PC-3 (cell line): Measurements from ENCODE around the gene CNTNAP2. TPM values are rescaled to one million over a fixed set of nuclear protein-coding genes. Genes with fewer than 3 reads are reported as not detected.

ENCODE experiments used
- ATAC-seq: fragments of 200-7000 bp; cut with Tn5 transposase; 2 replicates; pipeline ENCODE4 v1.9.1; 2020; ENCODE audit warnings: mild to moderate bottlenecking, moderate library complexity
- BruUV-seq: library from RNA; stranded (reverse); fragments of 400-500 nt; replicated peaks from 2 replicates; lab custom pipeline; 2021; lab: Mats Ljungman, UMichigan
- CTCF ChIA-PET: fragments of 300-600 bp; sonication (Branson Sonifier 250); formaldehyde crosslinking; loops from one replicate; lab custom pipeline; 2022; ENCODE audit warnings: antibody characterized with exemption; lab: Charles Lee
- POLR2A ChIA-PET: fragments of 300-600 bp; sonication (Branson Sonifier 250); formaldehyde crosslinking; loops from one replicate; lab custom pipeline; 2022; ENCODE audit warnings: antibody characterized with exemption; ENCODE audit not compliant: unreplicated experiment; lab: Charles Lee
- DNase-seq: peaks from one replicate; pipeline ENCODE4 v3.0.0-alpha.2; 2015
- H2AFZ ChIP-seq: fragments of 300-600 bp; sonication (generic); 2 replicates; pipeline ENCODE4 v1.6.0; 2016; ENCODE audit warnings: antibody characterized with exemption, low read length
- H3F3A ChIP-seq: fragments of 300-600 bp; sonication (generic); one replicate; pipeline ENCODE4 v1.6.0; 2017; ENCODE audit warnings: antibody characterized with exemption, low read length, control low read depth, mild to moderate bottlenecking; ENCODE audit not compliant: unreplicated experiment
- H3K27ac ChIP-seq: fragments of 300-600 bp; sonication (generic); 2 replicates; pipeline ENCODE4 v1.5.1; 2016; ENCODE audit warnings: mild to moderate bottlenecking, low read length
- H3K27me3 ChIP-seq: fragments of 300-600 bp; sonication (generic); 2 replicates; pipeline ENCODE4 v1.6.1; 2016; ENCODE audit warnings: low read length, mixed read lengths
- H3K36me3 ChIP-seq: fragments of 300-600 bp; sonication (generic); 2 replicates; pipeline ENCODE4 v1.6.1; 2016; ENCODE audit warnings: low read depth, mixed run types, low read length, mixed read lengths
- H3K4me1 ChIP-seq: fragments of 300-600 bp; sonication (generic); 2 replicates; pipeline ENCODE4 v1.5.1; 2016; ENCODE audit warnings: low read length; ENCODE audit not compliant: insufficient read depth
- H3K4me2 ChIP-seq: fragments of 300-600 bp; sonication (generic); 2 replicates; pipeline ENCODE4 v1.6.0; 2016; ENCODE audit warnings: low read length
- H3K4me3 ChIP-seq: fragments of 300-600 bp; sonication (generic); 2 replicates; pipeline ENCODE4 v1.5.1; 2016; ENCODE audit warnings: mild to moderate bottlenecking, low read length, mixed read lengths
- H3K79me2 ChIP-seq: fragments of 300-600 bp; sonication (generic); 2 replicates; pipeline ENCODE4 v1.6.1; 2017; ENCODE audit warnings: low read length, mixed read lengths
- H3K9ac ChIP-seq: fragments of 300-600 bp; sonication (generic); 2 replicates; pipeline ENCODE4 v1.6.0; 2016; ENCODE audit warnings: mild to moderate bottlenecking, low read length
- H3K9me2 ChIP-seq: fragments of 300-600 bp; sonication (generic); replicated peaks from 2 replicates; pipeline ENCODE4 v1.6.1; 2016; ENCODE audit warnings: mixed run types, low read length, mixed read lengths
- H3K9me3 ChIP-seq: fragments of 300-600 bp; sonication (generic); 2 replicates; pipeline ENCODE4 v1.6.1; 2016; ENCODE audit warnings: low read length, mixed read lengths
- H4K20me1 ChIP-seq: fragments of 300-600 bp; sonication (generic); 2 replicates; pipeline ENCODE4 v1.6.1; 2016; ENCODE audit warnings: low read length, mixed read lengths
- EZH2 ChIP-seq: fragments of 300-600 bp; sonication (generic); IDR thresholded peaks from one replicate; pipeline ENCODE4 v1.6.1; 2017; ENCODE audit warnings: antibody characterized with exemption, mild to moderate bottlenecking, low read length; ENCODE audit not compliant: unreplicated experiment
- EZH2phosphoT487 ChIP-seq: fragments of 300-600 bp; sonication (generic); IDR thresholded peaks from 2 replicates; pipeline ENCODE4 v1.6.1; 2018; ENCODE audit warnings: mild to moderate bottlenecking, antibody characterized with exemption, low read length, borderline replicate concordance
- intact Hi-C: fragments of 100-400 bp; cut with micrococcal nuclease; formaldehyde crosslinking; loops from 2 replicates; pipeline ENCODE4 v1.9.0; 2023
- total RNA-seq: library from RNA; depleted of rRNA; stranded (reverse); fragments of >200 nt; gene quantifications from 2 replicates; pipeline ENCODE4 v1.2.3, GENCODE V29; 2014
- TF ChIP-seq, protein P1 (sequence below): fragments of 300-600 bp; sonication (generic); conservative IDR thresholded peaks from 2 replicates; pipeline ENCODE4 v1.5.1; 2017; ENCODE audit warnings: antibody characterized with exemption, low read depth, mild to moderate bottlenecking, low read length

Gene CNTNAP2
- total RNA-seq, 1 experiment from 2014 or later, result 1.5 TPM

DNA sequence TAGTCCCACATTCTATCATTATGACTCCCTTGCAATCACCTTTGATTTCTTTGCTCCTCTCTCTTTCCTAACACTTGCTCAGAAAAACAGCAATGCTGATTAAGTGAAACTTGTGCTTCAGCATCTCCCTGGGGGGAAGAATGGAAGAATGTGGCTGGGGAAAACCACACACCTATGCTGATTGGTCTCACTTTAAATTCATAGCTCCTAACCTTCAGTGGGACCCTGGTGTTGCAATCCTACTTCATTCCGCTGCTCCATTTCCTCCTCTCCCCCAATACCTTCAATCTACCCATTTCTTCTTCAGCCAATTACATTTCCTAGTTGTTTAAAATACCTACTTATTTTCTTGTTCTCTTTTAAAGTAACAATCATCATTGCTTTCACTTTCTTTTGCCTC, 1307.3 kb downstream of the CNTNAP2 start:
- H3K9ac ChIP-seq, result no peak overlapping the region
- no peaks in the 10 kb centered on the region for H3F3A ChIP-seq
- H3K4me3 ChIP-seq, result no peak overlapping the region
- CTCF ChIA-PET, result no interaction called here
- H3K27me3 ChIP-seq, result no peaks in the 10 kb centered on the region
- no peak overlapping the region for H3K4me2 ChIP-seq
- 0 out of 2 replicates have a peak, but pooled peaks cover 4% of the 10 kb centered on the region for H3K9me3 ChIP-seq
- no peaks in the 10 kb centered on the region for H3K9me2 ChIP-seq
- no peak overlapping the region for H3K27ac ChIP-seq
- POLR2A ChIA-PET, result no interaction called here
- H2AFZ ChIP-seq, result no peak overlapping the region
- intact Hi-C loops, result no loop called here
- no TSS peak for BruUV-seq
- H3K4me1 ChIP-seq, result peaks cover 18% of the 10 kb centered on the region
- H4K20me1 ChIP-seq, result no peaks in the 10 kb centered on the region
- ATAC-seq (no peak), DNase-seq (no peak)
- H3K36me3 ChIP-seq, result no peaks in the 10 kb centered on the region
- H3K79me2 ChIP-seq, result no peaks in the 10 kb centered on the region
- TF ChIP-seq EZH2phosphoT487 (no peak), EZH2 (no peak)
- TF ChIP-seq, protein P1, sequence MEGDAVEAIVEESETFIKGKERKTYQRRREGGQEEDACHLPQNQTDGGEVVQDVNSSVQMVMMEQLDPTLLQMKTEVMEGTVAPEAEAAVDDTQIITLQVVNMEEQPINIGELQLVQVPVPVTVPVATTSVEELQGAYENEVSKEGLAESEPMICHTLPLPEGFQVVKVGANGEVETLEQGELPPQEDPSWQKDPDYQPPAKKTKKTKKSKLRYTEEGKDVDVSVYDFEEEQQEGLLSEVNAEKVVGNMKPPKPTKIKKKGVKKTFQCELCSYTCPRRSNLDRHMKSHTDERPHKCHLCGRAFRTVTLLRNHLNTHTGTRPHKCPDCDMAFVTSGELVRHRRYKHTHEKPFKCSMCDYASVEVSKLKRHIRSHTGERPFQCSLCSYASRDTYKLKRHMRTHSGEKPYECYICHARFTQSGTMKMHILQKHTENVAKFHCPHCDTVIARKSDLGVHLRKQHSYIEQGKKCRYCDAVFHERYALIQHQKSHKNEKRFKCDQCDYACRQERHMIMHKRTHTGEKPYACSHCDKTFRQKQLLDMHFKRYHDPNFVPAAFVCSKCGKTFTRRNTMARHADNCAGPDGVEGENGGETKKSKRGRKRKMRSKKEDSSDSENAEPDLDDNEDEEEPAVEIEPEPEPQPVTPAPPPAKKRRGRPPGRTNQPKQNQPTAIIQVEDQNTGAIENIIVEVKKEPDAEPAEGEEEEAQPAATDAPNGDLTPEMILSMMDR, result no peak

GRCh38 chr7:147428075-147428474, 1311.5 kb downstream of the CNTNAP2 start:
- H4K20me1 ChIP-seq, result no peaks in the 10 kb centered on the region
- intact Hi-C loops, result loop anchor here (5.0 kb wide), 2 partner anchors 84 to 149 kb away; no protein-coding TSS in a partner anchor
- H3K9me2 ChIP-seq, result no peaks in the 10 kb centered on the region
- H3K27me3 ChIP-seq, result no peaks in the 10 kb centered on the region
- no TSS peak for BruUV-seq
- H3K9ac ChIP-seq, result no peak overlapping the region
- POLR2A ChIA-PET, result no interaction called here
- 0 out of 2 replicates have a peak, but pooled peaks cover 4% of the 10 kb centered on the region for H3K9me3 ChIP-seq
- no peak overlapping the region for H3K4me3 ChIP-seq
- peaks cover 18% of the 10 kb centered on the region for H3K4me1 ChIP-seq
- H3K36me3 ChIP-seq, result no peaks in the 10 kb centered on the region
- TF ChIP-seq EZH2, result no peak
- no peak for TF ChIP-seq EZH2phosphoT487
- TF ChIP-seq, protein P1, result no peak
- H3K27ac ChIP-seq, result peak overlapping the region; percentile 12
- ATAC-seq, result peak; percentile 96
- H3F3A ChIP-seq, result no peaks in the 10 kb centered on the region
- peak overlapping the region; percentile 57 for H3K4me2 ChIP-seq
- H3K79me2 ChIP-seq, result no peaks in the 10 kb centered on the region
- no peak overlapping the region for H2AFZ ChIP-seq
- peak; percentile 78 for DNase-seq
- CTCF ChIA-PET, result no interaction called here

- Histone ChIP-seq H3K36me3 (no peaks in the 10 kb centered on the region), H3K9me3 (0 out of 2 replicates have a peak, but pooled peaks cover 4% of the 10 kb centered on the region), H4K20me1 (no peaks in the 10 kb centered on the region), H3K9ac (no peak overlapping the region), H3K4me2 (no peak overlapping the region), H3K4me1 (peaks cover 18% of the 10 kb centered on the region), H3F3A (no peaks in the 10 kb centered on the region), H2AFZ (no peak overlapping the region), H3K9me2 (no peaks in the 10 kb centered on the region), H3K79me2 (no peaks in the 10 kb centered on the region), H3K4me3 (no peak overlapping the region), H3K27ac (no peak overlapping the region), H3K27me3 (no peaks in the 10 kb centered on the region)
- ATAC-seq (no peak), DNase-seq (no peak)
- no TSS peak for BruUV-seq
- CTCF ChIA-PET, result no interaction called here
- POLR2A ChIA-PET, result no interaction called here
- TF ChIP-seq EZH2, result no peak
- TF ChIP-seq EZH2phosphoT487, result no peak
- TF ChIP-seq, protein P1, result no peak
- intact Hi-C loops, result loop anchor here (5.0 to 10.0 kb wide), 3 partner anchors 82 to 355 kb away; no protein-coding TSS in a partner anchor
Measured at GRCh38 chr7:147429961-147430360, 1313.4 kb downstream of the CNTNAP2 start.
